ENCODE data around the gene IL22. TPM values are rescaled to one million over a fixed set of nuclear protein-coding genes. Genes with fewer than 3 reads are reported as not detected.

IL22 gene
- total and polyA plus RNA-seq, 9 of the 15 experiments (the other 6 are each of a cell fraction or from before 2014, with no cell fraction given), result not detected

DNA sequence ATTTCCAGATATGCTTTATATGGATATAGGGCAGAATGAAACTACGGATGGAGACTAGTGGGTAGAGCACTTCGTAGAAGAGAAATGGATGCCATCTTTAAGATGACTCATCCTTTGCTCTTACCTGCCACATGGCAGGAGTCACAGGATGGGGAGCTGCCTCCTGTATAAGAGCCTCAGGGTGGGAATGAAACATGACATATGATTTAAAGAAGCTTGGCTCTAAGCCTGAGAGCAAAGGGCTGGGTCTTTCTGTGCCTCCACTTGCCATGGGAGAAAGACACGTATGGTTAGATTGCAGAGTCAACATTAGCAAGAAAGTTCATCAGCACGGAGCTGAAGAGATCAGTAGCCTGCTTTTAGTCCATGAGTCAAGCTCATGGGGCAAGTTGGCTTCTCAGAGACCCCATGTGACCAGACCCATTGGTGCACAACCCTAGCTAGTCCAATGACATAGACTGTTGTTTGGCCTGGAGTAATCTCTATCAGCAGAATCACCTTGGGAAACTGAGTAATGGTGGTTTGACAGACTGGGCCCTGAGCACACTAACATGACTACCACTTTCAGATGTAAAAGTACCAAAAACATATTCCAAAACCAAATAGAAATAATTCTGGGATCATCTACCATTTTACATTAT is 38.1 kb upstream of the IL22 start:
- no peaks in the 10 kb centered on the region for H3K79me2 ChIP-seq (ENCODE audit: control insufficient read depth, insufficient read depth, low read length)
- no peaks in the 10 kb centered on the region for H3K4me1 ChIP-seq (replicated peaks in 1 of 2; ENCODE audit: control insufficient read depth in 2 of 2, insufficient read depth in 2 of 2, low read length in 2 of 2)
- no peak overlapping the region for H2AFZ ChIP-seq (ENCODE audit: low read depth, low read length)
- ChIA-PET POLR2A (interaction anchor here (0.7 to 1.3 kb wide), 3 partner anchors 9 to 24 kb away, joined by 3 read pairs; no protein-coding TSS in a partner anchor), CTCF (ENCODE audit: low intra/inter-chr PET ratio) (no interaction called here)
- H3K27me3 ChIP-seq (ENCODE audit: control insufficient read depth in 2 of 2, insufficient read depth in 2 of 2, low read length in 2 of 2), result no peaks in the 10 kb centered on the region
- in situ Hi-C loops (cut with MboI) (no loop called here), intact Hi-C loops (cut with micrococcal nuclease) (no loop called here)
- no peaks in the 10 kb centered on the region for H4K20me1 ChIP-seq (replicated peaks; ENCODE audit: control insufficient read depth, insufficient read depth, low read length)
- H3K9me1 ChIP-seq (ENCODE audit: control insufficient read depth, insufficient read depth, low read length), result no peaks in the 10 kb centered on the region
- no peak overlapping the region for H3K4me3 ChIP-seq
- FAIRE-seq (no peak), DNase-seq (ENCODE audit: extremely low read depth in 1 of 4, low spot score in 3 of 4) (no peak), ATAC-seq (no peak)
- 3% methylated on average over 4 of the region's 4 CpGs for WGBS (ENCODE audit: insufficient coverage, low coverage, missing lambda C conversion rate)
- no peak overlapping the region for H3K4me2 ChIP-seq (ENCODE audit: insufficient read depth, low read length)
- no TSS peak for BruUV-seq (replicated peaks)
- H3K27ac ChIP-seq (ENCODE audit: extremely low read depth, low read depth, low read length), result no peak overlapping the region
- H3K9ac ChIP-seq (ENCODE audit: insufficient read depth in 1 of 2, low read depth in 2 of 2, low read length in 2 of 2), result no peak overlapping the region
- TF ChIP-seq FOSL1 (tag; conservative IDR thresholded peaks at IDR 0.05) (0 out of 2 replicates have a peak, but pooled peaks have one; percentile 30), ATF3 (IDR thresholded peaks at IDR 0.05) (peak; percentile 39), ATF3 (CRISPR knock-in tag; conservative IDR thresholded peaks at IDR 0.05) (no peak)
- TF ChIP-seq, protein P1, sequence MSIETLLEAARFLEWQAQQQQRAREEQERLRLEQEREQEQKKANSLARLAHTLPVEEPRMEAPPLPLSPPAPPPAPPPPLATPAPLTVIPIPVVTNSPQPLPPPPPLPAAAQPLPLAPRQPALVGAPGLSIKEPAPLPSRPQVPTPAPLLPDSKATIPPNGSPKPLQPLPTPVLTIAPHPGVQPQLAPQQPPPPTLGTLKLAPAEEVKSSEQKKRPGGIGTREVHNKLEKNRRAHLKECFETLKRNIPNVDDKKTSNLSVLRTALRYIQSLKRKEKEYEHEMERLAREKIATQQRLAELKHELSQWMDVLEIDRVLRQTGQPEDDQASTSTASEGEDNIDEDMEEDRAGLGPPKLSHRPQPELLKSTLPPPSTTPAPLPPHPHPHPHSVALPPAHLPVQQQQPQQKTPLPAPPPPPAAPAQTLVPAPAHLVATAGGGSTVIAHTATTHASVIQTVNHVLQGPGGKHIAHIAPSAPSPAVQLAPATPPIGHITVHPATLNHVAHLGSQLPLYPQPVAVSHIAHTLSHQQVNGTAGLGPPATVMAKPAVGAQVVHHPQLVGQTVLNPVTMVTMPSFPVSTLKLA (conservative IDR thresholded peaks at IDR 0.05), result no peak
- no peaks in the 10 kb centered on the region for H3K36me3 ChIP-seq (ENCODE audit: control insufficient read depth, insufficient read depth, low read length)
- no peaks in the 10 kb centered on the region for H3K9me3 ChIP-seq (replicated peaks; ENCODE audit: control insufficient read depth, insufficient read depth, low read depth, low read length)
